Esophagus muscularis mucosa (tissue), 4 donors: Measurements from ENCODE around the gene ADORA2B. TPM values are rescaled to one million over a fixed set of nuclear protein-coding genes. Genes with fewer than 3 reads are reported as not detected.
"Not testable (repeated sequence)": the region's sequence is repeated elsewhere in the genome, so short reads cannot be mapped to it uniquely, and the experiment has no call there.

Source experiments
- DNase-seq: peaks from one replicate; pipeline ENCODE4 v3.0.0-alpha.2; 2017; ENCODE audit errors: extremely low spot score
- H3K27ac ChIP-seq, 4 donors: fragments of 200-600 bp; sonication (generic); replicated peaks in 1 of 4; 1 replicate in 3 of 4; 2 replicates in 1 of 4; pipeline ENCODE4 v1.5.1; 2016 to 2019; ENCODE audit warnings: mild to moderate bottlenecking in 1 of 4
- H3K27me3 ChIP-seq, 4 donors: fragments of 200-600 bp; sonication (generic); one replicate each; pipeline versions ENCODE4 v1.5.1 to v1.6.0; 2016 to 2019
- H3K36me3 ChIP-seq, 4 donors: fragments of 200-600 bp; sonication (generic); one replicate each; pipeline ENCODE4 v1.5.1; 2016 to 2019
- H3K4me1 ChIP-seq, 4 donors: fragments of 200-600 bp; sonication (generic); one replicate each; pipeline ENCODE4 v1.5.1; 2016 to 2019
- H3K4me3 ChIP-seq, 4 donors: fragments of 200-600 bp; sonication (generic); 1 replicate in 2 of 4; 2 replicates in 2 of 4; pipeline ENCODE4 v1.5.1; 2016 to 2019; ENCODE audit warnings: mild to moderate bottlenecking in 4 of 4, moderate library complexity in 1 of 4
- H3K9me3 ChIP-seq, 4 donors: fragments of 200-600 bp; sonication (generic); 1 replicate in 3 of 4; 2 replicates in 1 of 4; pipeline ENCODE4 v1.5.1; 2016 to 2019
- EP300 ChIP-seq: sonication (generic); formaldehyde crosslinking; IDR thresholded peaks from one replicate; pipeline ENCODE4 v1.6.1; 2017; ENCODE audit warnings: antibody characterized with exemption
- POLR2A ChIP-seq: fragments of 450-650 bp; IDR thresholded peaks from one replicate; pipeline ENCODE4 v1.6.1; 2017; ENCODE audit warnings: antibody characterized with exemption, moderate library complexity, mild to moderate bottlenecking, low read depth
- POLR2AphosphoS5 ChIP-seq, 2 donors: sonication (generic); formaldehyde crosslinking; IDR thresholded peaks; one replicate each; pipeline ENCODE4 v1.6.1; 2017; ENCODE audit warnings: antibody characterized with exemption in 2 of 2
- WGBS: methylation state at CpG from one replicate; pipeline ENCODE4 v1.1.5; 2018; 5-methylcytosine and 5-hydroxymethylcytosine counted together
- intact Hi-C: fragments of 100-400 bp; cut with DNase I; formaldehyde crosslinking; loops from one replicate; pipeline ENCODE4 v1.15.1; 2023
- total RNA-seq, 4 donors: library from RNA; depleted of rRNA; stranded (reverse); fragments of >200 nt; gene quantifications; one replicate each; pipeline versions ENCODE4 v1.1.0 to v1.2.1, GENCODE V29; 2016
- TF ChIP-seq, protein P1 (sequence below), 3 experiments: fragments of 200-600 bp in 2 of 3; fragments of 450-650 bp in 1 of 3; sonication (generic) in 2 of 3; IDR thresholded peaks; one replicate each; pipeline ENCODE4 v1.5.1; 2017 to 2019; ENCODE audit warnings: antibody characterized with exemption in 3 of 3, mild to moderate bottlenecking in 2 of 3, moderate library complexity in 1 of 3

Gene ADORA2B
- total RNA-seq, 4 donors from 2014 or later, result 0.26 to 0.75 (median 0.37) TPM

DNA sequence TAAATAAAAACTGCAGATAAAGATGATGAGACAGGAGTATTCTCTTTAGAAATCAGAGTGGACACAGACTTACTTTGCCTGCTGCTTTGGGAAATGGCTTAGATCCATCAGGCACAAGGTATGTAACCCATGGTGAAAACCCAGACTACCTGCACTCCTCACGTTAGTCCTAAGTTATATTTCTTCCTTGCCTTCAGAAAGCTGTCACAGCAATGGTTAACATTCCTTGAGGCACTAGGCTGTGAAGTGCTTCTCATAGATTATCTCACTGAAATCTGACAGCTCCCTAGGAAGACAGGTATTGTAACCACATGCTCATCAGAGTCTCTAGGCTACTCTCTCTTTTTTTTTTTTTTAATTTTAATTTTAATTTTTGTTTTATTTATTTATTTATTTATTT, 33.7 kb downstream of the ADORA2B start:
- H3K9me3 ChIP-seq, result no peaks in the 10 kb centered on the region
- H3K27ac ChIP-seq, result no peak overlapping the region
- TF ChIP-seq POLR2A (no peak), EP300 (no peak), POLR2AphosphoS5 (IDR thresholded peaks at IDR 0.05) (no peak)
- TF ChIP-seq, protein P1, sequence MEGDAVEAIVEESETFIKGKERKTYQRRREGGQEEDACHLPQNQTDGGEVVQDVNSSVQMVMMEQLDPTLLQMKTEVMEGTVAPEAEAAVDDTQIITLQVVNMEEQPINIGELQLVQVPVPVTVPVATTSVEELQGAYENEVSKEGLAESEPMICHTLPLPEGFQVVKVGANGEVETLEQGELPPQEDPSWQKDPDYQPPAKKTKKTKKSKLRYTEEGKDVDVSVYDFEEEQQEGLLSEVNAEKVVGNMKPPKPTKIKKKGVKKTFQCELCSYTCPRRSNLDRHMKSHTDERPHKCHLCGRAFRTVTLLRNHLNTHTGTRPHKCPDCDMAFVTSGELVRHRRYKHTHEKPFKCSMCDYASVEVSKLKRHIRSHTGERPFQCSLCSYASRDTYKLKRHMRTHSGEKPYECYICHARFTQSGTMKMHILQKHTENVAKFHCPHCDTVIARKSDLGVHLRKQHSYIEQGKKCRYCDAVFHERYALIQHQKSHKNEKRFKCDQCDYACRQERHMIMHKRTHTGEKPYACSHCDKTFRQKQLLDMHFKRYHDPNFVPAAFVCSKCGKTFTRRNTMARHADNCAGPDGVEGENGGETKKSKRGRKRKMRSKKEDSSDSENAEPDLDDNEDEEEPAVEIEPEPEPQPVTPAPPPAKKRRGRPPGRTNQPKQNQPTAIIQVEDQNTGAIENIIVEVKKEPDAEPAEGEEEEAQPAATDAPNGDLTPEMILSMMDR (IDR thresholded peaks at IDR 0.05), result no peak
- no peaks in the 10 kb centered on the region for H3K27me3 ChIP-seq
- H3K36me3 ChIP-seq, result peaks cover 24 to 78% (median 62%) of the 10 kb centered on the region in 4 donors
- no peak overlapping the region for H3K4me3 ChIP-seq
- H3K4me1 ChIP-seq, result no peaks in the 10 kb centered on the region
- WGBS, result 77% methylated on average over 1 of the region's 1 CpG
- DNase-seq, result no peak
- intact Hi-C loops, result no loop called here

DNA sequence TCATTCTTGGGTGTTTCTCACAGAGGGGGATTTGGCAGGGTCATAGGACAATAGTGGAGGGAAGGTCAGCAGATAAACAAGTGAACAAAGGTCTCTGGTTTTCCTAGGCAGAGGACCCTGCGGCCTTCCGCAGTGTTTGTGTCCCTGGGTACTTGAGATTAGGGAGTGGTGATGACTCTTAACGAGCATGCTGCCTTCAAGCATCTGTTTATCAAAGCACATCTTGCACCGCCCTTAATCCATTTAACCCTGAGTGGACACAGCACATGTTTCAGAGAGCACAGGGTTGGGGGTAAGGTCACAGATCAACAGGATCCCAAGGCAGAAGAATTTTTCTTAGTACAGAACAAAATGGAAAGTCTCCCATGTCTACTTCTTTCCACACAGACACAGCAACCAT, 34.1 kb downstream of the ADORA2B start:
- H3K36me3 ChIP-seq, result peaks cover 24 to 82% (median 66%) of the 10 kb centered on the region in 4 donors
- intact Hi-C loops, H3K27ac ChIP-seq, DNase-seq, H3K4me1 ChIP-seq, H3K9me3 ChIP-seq, H3K4me3 ChIP-seq, H3K27me3 ChIP-seq: not testable (repeated sequence)
- no CpG with 5 or more reads among the region's 4 CpGs for WGBS

DNA sequence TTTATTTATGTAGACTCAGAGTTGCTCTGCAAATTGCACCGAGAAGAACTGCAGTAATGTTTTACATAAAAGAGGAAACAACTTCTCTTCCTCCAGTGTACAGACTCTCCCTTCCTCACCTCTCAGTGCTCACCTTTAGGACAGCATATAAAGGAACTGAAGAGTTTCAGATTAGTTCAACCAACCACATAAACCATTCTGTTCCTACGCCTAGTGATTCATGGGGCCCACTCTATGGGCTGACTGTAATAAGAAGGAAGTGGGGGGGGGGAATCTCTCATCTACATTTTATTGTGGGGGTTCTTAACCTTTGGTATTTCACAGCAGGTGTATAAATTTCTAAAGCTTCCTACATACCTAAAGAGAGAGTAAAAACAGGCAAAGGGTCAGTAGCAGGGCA, 36.3 kb downstream of the ADORA2B start:
- no peaks in the 10 kb centered on the region for H3K4me1 ChIP-seq
- WGBS, result 44% methylated on average over 2 of the region's 2 CpGs
- H3K27me3 ChIP-seq, result no peaks in the 10 kb centered on the region
- intact Hi-C loops, result no loop called here
- no peak overlapping the region for H3K4me3 ChIP-seq
- DNase-seq, result no peak
- TF ChIP-seq, protein P1 (IDR thresholded peaks at IDR 0.05), result no peak
- TF ChIP-seq EP300, result no peak
- TF ChIP-seq POLR2A, result no peak
- no peak for TF ChIP-seq POLR2AphosphoS5 (IDR thresholded peaks at IDR 0.05)
- peaks cover 33 to 90% (median 81%) of the 10 kb centered on the region in 4 donors for H3K36me3 ChIP-seq
- H3K27ac ChIP-seq, result no peak overlapping the region
- H3K9me3 ChIP-seq, result no peaks in the 10 kb centered on the region

DNA sequence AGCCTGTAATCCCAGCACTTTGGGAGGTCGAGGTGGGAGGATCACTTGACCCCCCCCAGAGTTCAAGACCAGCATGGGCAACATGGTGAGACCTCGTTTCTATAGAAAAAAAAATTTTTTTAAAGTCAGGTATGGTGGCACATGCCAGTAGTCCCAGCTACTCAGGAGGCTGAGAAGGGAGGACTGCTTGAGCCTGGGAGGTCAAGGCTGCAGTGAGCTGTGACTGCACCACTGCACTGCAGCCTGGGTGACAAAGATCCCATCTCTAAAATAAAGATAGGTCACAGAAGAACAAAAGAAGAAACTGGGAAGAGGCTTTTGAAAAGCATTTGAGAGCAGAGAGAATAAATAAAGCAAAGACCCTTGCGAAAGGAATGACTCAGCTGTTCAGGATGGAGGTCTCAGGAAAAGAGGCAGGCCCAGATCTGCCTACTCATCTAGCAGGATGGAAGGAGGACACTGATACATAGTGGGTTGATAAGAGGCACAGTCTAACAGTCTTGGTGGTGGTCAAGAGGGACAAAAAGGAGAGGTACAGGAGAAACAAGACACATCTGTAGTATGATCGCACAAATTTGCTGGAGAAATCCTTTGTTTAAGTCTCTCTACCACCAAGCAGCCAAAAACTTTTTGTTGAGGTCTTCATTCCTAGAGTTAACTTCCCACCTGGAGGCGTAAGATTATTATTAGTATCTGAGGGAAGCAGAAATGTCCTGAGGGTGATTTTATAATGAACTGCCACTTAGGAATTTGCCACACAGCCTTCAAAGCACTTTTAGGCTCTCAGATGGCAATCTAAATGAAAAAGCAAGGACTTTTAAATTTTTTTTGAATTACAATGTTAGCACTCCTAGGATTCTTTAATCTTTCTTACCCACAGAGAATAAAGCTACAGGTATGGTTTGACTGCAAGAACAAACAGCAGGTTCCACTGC, 37.0 kb downstream of the ADORA2B start:
- no peaks in the 10 kb centered on the region for H3K27me3 ChIP-seq
- TF ChIP-seq EP300, result no peak
- TF ChIP-seq POLR2AphosphoS5 (IDR thresholded peaks at IDR 0.05), result no peak
- TF ChIP-seq, protein P1 (IDR thresholded peaks at IDR 0.05), result no peak
- TF ChIP-seq POLR2A, result no peak
- no peak for DNase-seq
- H3K36me3 ChIP-seq, result peaks cover 34 to 90% (median 80%) of the 10 kb centered on the region in 4 donors
- H3K4me1 ChIP-seq, result no peaks in the 10 kb centered on the region
- H3K4me3 ChIP-seq, result no peak overlapping the region
- intact Hi-C loops, result no loop called here
- no peak overlapping the region for H3K27ac ChIP-seq
- H3K9me3 ChIP-seq, result no peaks in the 10 kb centered on the region
- 88% methylated on average over 5 of the region's 5 CpGs for WGBS

DNA sequence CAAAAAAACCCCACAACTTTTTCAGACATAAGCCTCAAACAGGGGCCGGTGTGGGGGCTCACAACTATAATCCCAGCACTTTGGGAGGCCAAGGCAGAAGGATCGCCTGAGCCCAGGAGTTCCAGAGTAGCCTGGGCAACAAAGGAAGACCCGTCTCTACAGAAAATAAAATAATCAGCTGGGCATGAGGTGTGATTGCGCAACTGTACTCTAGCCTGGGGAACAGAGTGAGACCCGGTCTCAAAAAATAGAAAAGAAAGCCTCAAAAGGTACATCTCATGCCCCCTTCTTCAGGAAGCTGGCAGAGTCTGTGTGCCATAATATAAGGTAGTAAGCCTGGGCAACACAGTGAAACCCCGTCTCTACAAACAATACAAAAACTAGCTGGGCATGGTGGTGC, 51.4 kb downstream of the ADORA2B start:
- Histone ChIP-seq H3K9me3 (no peaks in the 10 kb centered on the region), H3K27ac (no peak overlapping the region), H3K4me3 (no peak overlapping the region), H3K36me3 (peaks cover 0 to 42% (median 17%) of the 10 kb centered on the region in 4 donors), H3K4me1 (peaks cover 8 to 30% (median 26%) of the 10 kb centered on the region in 4 donors), H3K27me3 (no peaks in the 10 kb centered on the region)
- DNase-seq, result no peak
- 81% methylated on average over 6 of the region's 6 CpGs for WGBS
- intact Hi-C loops, result loop anchor here (10.0 kb wide), 1 partner anchor 52 kb away; the partner anchor contains the start of gene ADORA2B
- TF ChIP-seq EP300, result no peak
- TF ChIP-seq, protein P1 (IDR thresholded peaks at IDR 0.05), result no peak
- TF ChIP-seq POLR2AphosphoS5 (IDR thresholded peaks at IDR 0.05), result no peak
- TF ChIP-seq POLR2A, result no peak
